Hematopoietic multipotent progenitor cell treated with erythropoietin and hydrocortisone succinate and interleukin-3 and kit ligand, for 8 days (in vitro differentiated cells): ENCODE measurements around the gene CYFIP1.

Source experiments
- DNase-seq: peaks from one replicate; pipeline ENCODE4 v3.0.0-alpha.2; 2015

The CYFIP1 gene

DNA sequence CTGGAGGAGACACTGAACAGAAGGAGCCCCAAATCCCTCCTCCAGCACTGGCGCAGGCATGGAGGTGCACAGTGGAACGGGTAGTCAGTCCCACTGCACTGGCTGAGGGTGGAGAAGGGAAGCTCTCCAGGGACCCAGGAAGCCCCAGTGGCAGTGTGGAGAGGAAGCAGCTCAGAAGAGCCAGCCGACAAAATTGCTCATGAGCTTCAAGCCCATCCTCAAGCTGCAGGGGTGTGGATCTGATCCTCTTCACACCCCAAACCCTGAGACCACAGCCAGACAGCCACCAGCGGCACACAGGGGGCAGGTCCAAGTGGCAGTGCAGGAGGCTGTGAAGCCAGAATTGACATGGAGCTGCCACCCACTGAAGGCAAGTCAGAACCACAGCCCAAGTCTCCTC, 32.1 kb downstream of the CYFIP1 start:
- DNase-seq, result no peak

DNA sequence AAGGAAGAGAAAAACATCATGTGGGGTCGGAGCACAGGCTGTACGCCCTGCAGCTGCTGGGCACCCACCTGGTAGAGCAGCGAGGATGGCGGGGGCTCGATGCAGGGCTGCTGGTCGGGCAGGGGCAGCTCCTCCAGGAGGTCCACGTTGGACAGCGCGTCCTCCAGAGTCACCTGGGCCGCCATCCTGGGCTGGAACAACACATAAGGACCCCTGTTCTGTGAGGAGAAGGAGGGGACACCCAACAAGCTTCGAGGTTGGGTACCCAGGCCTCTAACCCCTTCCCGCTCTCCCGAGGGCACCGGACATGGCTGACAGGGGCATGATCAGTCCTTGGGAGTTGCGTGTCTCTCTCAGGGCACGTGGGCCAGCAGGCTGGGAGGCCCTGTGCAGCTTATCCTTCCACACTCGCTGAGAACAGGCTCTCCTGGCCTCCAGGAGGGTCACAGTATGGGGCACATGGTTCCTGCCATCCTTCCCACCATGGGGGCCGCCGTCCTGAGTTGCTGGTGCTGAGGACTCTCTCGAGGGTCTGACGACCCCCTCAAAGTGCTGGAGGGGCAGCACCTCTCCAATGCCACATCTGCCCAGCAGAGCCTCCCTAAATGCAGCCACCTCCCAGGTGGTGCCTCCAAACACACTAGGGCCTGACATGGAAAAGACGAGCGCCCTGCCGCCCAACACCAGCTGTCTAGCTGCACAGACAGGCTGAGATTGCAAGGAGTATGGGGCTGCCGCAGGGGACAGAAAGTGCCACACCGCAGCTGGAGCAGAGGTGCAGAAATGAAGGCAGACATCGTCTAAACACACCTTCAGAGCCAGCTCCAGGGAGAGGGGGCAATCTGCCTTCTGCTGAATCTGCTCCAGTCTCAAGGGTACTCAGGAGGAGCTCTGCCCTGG, 32.8 kb downstream of the CYFIP1 start:
- no peak for DNase-seq

- no peak for DNase-seq
These were observed 35.1 kb downstream of the CYFIP1 start for GRCh38 chr15:22945071-22945470.

- no peak for DNase-seq
These were observed 35.5 kb downstream of the CYFIP1 start for GRCh38 chr15:22944651-22945050.

- no peak for DNase-seq
These were observed 37.3 kb downstream of the CYFIP1 start for GRCh38 chr15:22942877-22943276.

GRCh38 chr15:22942306-22942855, 37.8 kb downstream of the CYFIP1 start:
- DNase-seq, result no peak

- no peak for DNase-seq
These were observed 39.0 kb downstream of the CYFIP1 start for GRCh38 chr15:22941179-22941578.

DNA sequence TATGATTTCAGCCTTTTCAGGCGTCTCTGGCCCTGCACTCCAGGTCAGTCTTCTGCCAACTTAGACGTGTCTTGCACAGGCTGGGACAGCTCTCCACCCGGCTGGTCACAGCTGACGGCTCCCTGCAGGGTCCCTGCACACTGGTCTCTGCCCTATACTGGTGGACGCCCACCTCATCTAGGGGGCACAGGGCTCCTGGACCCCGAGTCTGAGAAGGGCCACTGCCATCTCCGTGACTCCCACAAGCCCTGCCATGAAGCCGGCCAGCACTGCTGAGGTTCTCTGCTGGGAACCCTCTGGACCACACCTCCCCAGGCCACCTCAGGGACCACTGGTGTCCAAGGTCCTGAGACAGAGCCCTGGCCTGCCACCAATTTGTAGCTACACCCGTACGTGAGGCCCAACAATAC, 40.5 kb downstream of the CYFIP1 start:
- no peak for DNase-seq

DNA sequence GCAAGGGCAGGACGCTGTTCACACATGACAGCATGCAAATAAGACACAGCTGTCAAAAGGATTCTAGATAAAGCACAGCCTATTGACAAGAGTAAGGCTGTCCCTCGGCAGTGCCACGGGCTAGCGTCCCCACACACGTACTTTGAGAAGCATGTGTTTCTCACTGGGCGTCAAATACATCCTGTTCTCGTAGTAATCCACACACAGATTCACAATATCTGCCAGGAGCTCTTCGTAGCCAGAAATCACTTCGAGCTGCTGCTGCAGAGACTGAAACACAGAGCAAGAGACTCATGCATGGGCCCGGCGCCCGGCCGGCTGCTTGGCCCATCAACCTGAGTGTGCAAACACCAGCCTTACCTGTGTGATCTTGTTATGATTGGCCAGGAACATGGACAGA, 41.1 kb downstream of the CYFIP1 start:
- no peak for DNase-seq

DNA sequence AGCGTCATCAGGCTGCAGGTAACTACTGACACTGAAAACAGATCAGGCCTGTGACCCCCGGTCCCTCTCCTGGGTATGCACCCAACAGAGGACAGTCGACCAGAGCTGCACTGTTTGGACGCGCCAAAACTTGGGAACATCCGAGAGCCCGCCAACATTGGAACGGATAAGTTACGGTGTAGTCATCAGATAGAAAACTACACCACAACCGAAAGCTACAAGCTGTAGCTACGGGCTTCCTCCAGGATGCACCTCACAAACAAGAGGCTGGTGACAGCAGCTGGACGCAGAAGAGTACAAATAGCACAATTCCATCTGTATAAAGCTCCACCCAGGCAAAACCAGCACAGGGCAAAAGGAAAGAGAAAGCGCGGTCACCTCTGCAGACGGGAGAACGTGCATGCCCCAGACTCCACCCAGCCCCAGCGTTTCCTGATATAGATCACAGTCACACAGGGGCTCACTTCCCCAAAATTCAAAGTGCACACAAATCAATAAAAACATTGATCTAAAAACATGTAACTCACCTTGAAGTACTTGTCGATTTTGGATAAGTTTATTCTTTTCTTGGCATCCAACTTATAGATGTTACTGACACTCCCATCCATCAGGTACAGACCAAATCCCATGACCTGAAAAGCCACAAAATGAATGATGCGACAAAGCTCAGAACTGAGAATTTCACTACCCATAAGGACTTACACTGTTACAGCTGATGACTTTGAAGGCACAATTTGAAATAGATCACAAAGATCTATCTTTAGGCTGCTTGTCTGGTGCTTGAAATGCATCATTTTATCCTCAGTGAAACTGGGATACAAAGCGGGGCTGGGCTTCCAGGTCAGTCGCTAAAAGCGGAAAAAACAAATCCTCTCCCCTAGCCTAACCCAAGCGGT, 43.3 kb downstream of the CYFIP1 start:
- DNase-seq, result no peak

- DNase-seq, result no peak
These were observed 46.5 kb downstream of the CYFIP1 start for GRCh38 chr15:22933641-22934061.

- no peak for DNase-seq
These were observed 48.2 kb downstream of the CYFIP1 start for GRCh38 chr15:22931784-22932536.

- DNase-seq, result no peak
These were observed 49.2 kb downstream of the CYFIP1 start for GRCh38 chr15:22930782-22931484.

- no peak for DNase-seq
These were observed 52.4 kb downstream of the CYFIP1 start for GRCh38 chr15:22927761-22928160.

DNA sequence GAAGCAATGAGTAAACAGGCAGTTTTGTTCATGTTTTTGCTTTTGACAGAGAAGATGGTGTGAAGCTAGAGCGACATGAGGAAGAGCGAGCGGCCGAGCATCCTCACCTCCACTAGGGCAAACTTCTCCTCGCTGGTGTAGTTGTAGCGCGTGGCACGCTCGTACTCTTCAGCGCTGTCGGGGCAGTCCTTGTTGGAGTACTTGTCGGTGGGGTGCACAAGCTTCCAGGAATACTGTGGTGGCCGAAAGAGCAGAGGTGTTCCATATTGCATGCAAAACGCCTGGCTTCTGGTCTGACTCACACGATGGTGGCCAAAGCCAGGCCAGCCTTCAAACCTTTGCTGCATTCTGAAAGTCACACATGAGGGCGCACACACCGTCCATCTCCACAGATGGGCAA, 54.3 kb downstream of the CYFIP1 start:
- no peak for DNase-seq

GRCh38 chr15:22922003-22922402, 58.2 kb downstream of the CYFIP1 start:
- no peak for DNase-seq

GRCh38 chr15:22919171-22919570, 61.0 kb downstream of the CYFIP1 start:
- no peak for DNase-seq

- no peak for DNase-seq
These were observed 61.5 kb downstream of the CYFIP1 start for GRCh38 chr15:22918596-22919140.

DNA sequence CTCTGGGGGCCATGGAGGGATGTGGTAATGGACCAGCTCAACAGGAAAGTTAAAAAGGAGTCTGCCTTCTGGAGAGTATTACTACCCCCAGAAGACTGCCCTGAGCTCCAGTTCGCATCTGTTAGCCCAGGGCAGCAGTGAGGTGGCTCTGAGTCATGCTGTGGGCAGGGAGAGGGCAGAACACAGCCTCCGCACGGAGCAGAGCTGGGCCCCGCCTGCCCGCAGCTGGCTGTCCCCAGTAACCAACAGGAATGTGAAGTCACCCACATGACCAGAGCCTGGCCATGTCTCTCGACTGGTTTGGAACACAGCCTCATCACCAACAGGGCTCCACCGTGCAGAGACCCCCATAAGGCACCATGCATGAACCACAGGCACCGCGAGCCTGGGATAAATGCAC, 62.1 kb downstream of the CYFIP1 start:
- no peak for DNase-seq

DNA sequence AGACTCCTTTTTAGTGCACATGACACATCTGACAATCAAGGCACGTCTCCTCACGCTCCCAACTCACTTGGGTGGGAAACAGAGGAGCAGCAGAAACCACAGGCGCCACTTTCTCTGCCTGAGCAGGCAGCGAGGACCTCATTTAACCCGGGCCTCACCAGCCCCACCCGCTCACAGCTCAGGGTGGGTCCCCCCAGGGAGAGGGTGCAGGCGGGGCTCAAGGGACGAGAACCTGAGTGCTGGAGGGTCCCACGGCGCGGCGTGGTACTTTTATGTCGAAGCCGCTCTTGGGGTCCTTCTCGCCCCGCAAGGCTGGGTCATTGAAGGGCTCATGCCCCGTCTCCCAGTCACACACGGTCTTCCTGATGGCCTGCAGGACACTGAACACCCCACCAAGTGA, 62.6 kb downstream of the CYFIP1 start:
- DNase-seq, result no peak

DNA sequence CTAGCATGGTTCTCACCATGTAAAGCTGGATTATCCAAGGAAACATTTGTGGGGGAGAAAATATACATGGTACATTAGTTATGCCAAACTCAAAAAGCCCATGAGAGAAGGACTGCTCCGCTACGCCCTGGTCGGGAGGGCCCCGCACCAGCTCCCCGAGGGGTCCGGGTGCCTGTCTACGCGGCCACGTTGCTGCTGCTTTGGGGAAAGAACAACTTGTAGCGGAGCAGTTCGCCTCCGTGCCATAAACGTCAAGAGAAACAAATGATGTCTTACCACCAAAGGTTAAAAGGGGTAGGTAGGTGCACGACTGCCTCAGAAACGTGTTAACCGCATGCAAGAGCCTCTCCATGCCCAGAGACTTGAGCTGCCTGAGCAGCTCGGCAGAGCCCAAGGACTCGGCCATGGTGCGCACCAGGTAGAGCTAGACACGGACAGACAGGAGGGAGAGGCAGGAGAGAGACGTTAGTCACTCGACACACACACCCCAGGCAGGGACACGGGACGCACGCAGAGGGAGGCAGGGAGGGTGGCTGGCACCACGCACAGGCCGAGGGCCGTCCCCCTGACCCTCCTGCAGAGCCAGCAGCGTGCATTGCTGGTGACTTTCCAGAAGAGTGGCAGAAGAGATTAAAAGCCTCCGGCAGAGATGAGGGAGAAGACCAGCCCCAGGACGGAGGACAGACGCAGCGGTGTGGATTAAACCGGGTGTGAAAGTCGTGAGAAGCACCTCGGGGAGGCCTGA, 63.4 kb downstream of the CYFIP1 start:
- no peak for DNase-seq
